K562 (cell line): ENCODE measurements around the gene RAD51D. TPM values are rescaled to one million over a fixed set of nuclear protein-coding genes. Genes with fewer than 3 reads are reported as not detected.

Source experiments
- ARID1B ChIP-seq: fragments of 450-650 bp; IDR thresholded peaks from 2 replicates; pipeline ENCODE4 v1.6.1; 2016; ENCODE audit warnings: antibody characterized with exemption, mild to moderate bottlenecking, inconsistent platforms
- CBX3 ChIP-seq, 2 experiments: IDR thresholded peaks; 1 replicate in 1 of 2; 2 replicates in 1 of 2; pipeline ENCODE4 v1.6.1; 2012; ENCODE audit warnings: inconsistent platforms in 2 of 2, low read length in 2 of 2, borderline replicate concordance in 1 of 2, control low read depth in 1 of 2
- ETV5 ChIP-seq: sonication (generic); formaldehyde crosslinking; IDR thresholded peaks from 2 replicates; pipeline ENCODE4 v1.4.0; 2020; ENCODE audit warnings: low read depth, mild to moderate bottlenecking, missing genetic modification reagents
- EWSR1 ChIP-seq: fragments of 450-650 bp; IDR thresholded peaks from 2 replicates; pipeline ENCODE4 v1.6.1; 2018; ENCODE audit warnings: borderline replicate concordance, mild to moderate bottlenecking, low read depth, moderate library complexity; ENCODE audit not compliant: partially characterized antibody
- HBP1 ChIP-seq: fragments of 450-650 bp; formaldehyde crosslinking; IDR thresholded peaks from 2 replicates; pipeline ENCODE4 v1.4.0; 2022; ENCODE audit warnings: missing genetic modification characterization
- HDAC1 ChIP-seq, 2 experiments: fragments of 450-650 bp; IDR thresholded peaks; 2 replicates each; pipeline ENCODE4 v1.6.1; 2016 to 2017; ENCODE audit warnings: inconsistent platforms in 1 of 2, mild to moderate bottlenecking in 1 of 2, moderate library complexity in 1 of 2
- HEY1 ChIP-seq: fragments of 250-450 bp; sonication (Bioruptor Pico); IDR thresholded peaks from 2 replicates; pipeline ENCODE4 v1.5.0; 2020; ENCODE audit warnings: mild to moderate bottlenecking, moderate library complexity, borderline replicate concordance
- MCM2 ChIP-seq: fragments of 450-650 bp; IDR thresholded peaks from 2 replicates; pipeline ENCODE4 v1.6.1; 2017; ENCODE audit warnings: low read depth, mild to moderate bottlenecking
- MTA3 ChIP-seq: fragments of 450-650 bp; formaldehyde crosslinking; IDR thresholded peaks from 2 replicates; pipeline ENCODE4 v1.6.1; 2017; ENCODE audit warnings: mild to moderate bottlenecking, borderline replicate concordance
- NCOR1 ChIP-seq: fragments of 450-650 bp; IDR thresholded peaks from 2 replicates; pipeline ENCODE4 v1.6.1; 2016; ENCODE audit warnings: mild to moderate bottlenecking, moderate library complexity
- NFXL1 ChIP-seq: fragments of 450-650 bp; formaldehyde crosslinking; IDR thresholded peaks from 2 replicates; pipeline ENCODE4 v1.4.0; 2021; ENCODE audit warnings: mild to moderate bottlenecking
- NR2F6 ChIP-seq: fragments of 450-650 bp; formaldehyde crosslinking; IDR thresholded peaks from 2 replicates; pipeline ENCODE4 v1.4.0; 2020; ENCODE audit warnings: mild to moderate bottlenecking
- PHF8 ChIP-seq: fragments of 200-600 bp; sonication (generic); IDR thresholded peaks from 2 replicates; pipeline ENCODE4 v1.6.1; 2012; ENCODE audit warnings: mixed run types, mild to moderate bottlenecking, inconsistent platforms, low read length, moderate library complexity, borderline replicate concordance
- TAF9B ChIP-seq: fragments of 450-650 bp; IDR thresholded peaks from 2 replicates; pipeline ENCODE4 v1.6.1; 2018; ENCODE audit warnings: mild to moderate bottlenecking; ENCODE audit not compliant: partially characterized antibody
- TCFL5 ChIP-seq: fragments of 250-450 bp; sonication (Bioruptor Pico); conservative IDR thresholded peaks from 2 replicates; pipeline ENCODE4 v1.6.1; 2021; ENCODE audit warnings: mild to moderate bottlenecking, moderate library complexity, matching md5 sums
- XRCC5 ChIP-seq: fragments of 200-400 bp; formaldehyde crosslinking; IDR thresholded peaks from 2 replicates; pipeline ENCODE4 v1.6.1; 2017; ENCODE audit warnings: low read depth, mild to moderate bottlenecking, low read length
- YBX1 ChIP-seq: fragments of 450-650 bp; IDR thresholded peaks from 2 replicates; pipeline ENCODE4 v1.7.1; 2016; ENCODE audit warnings: mild to moderate bottlenecking
- ZBTB8A ChIP-seq: fragments of 450-650 bp; IDR thresholded peaks from 2 replicates; pipeline ENCODE4 v1.6.1; 2018; ENCODE audit warnings: mild to moderate bottlenecking, moderate library complexity; ENCODE audit not compliant: partially characterized antibody
- ZNF124 ChIP-seq: sonication (generic); formaldehyde crosslinking; IDR thresholded peaks from 2 replicates; pipeline ENCODE4 v1.8.1; 2022; ENCODE audit warnings: missing genetic modification reagents
- ZNF347 ChIP-seq: fragments of 450-650 bp; formaldehyde crosslinking; IDR thresholded peaks from 2 replicates; pipeline ENCODE4 v1.4.0; 2020; ENCODE audit warnings: low read depth, mild to moderate bottlenecking, moderate library complexity
- ZNF644 ChIP-seq: fragments of 200-800 bp; sonication (Bioruptor generic); IDR thresholded peaks from 2 replicates; pipeline ENCODE4 v1.6.1; 2016; ENCODE audit warnings: low read depth, missing genetic modification characterization, missing compliant biosample characterization
- polyA plus RNA-seq, 8 experiments: library from polyadenylated mRNA; depleted of rRNA in 4 of 8; stranded (reverse) in 5 of 8; unstranded in 3 of 8; fragments of >200 nt; fragmentation: Nextera tagmentation in 2 of 8; fragmentation: Illumina TruSeq in 1 of 8; extraction: Ambion mirVana in 2 of 8; extraction: Trizol in 1 of 8; gene quantifications; 2 replicates each; pipeline versions ENCODE4 v1.2.1 to v1.2.3, GENCODE V29; 2011 to 2014; ENCODE audit warnings: inconsistent platforms in 1 of 8, missing spikeins in 1 of 8
- total RNA-seq, 7 experiments: library from RNA; depleted of rRNA in 6 of 7; stranded (reverse); fragments of >200 nt in 6 of 7; fragmentation: Illumina TruSeq in 2 of 7; extraction: Trizol in 2 of 7; gene quantifications; 2 replicates each; pipeline versions ENCODE4 v1.2.1 to v1.2.3, GENCODE V29; 2011 to 2021; ENCODE audit warnings: low replicate concordance in 1 of 7
- TF ChIP-seq, protein P1 (sequence below): sonication (generic); formaldehyde crosslinking; IDR thresholded peaks from 2 replicates; pipeline ENCODE4 v1.8.0; 2022; ENCODE audit warnings: mild to moderate bottlenecking, missing genetic modification reagents
- TF ChIP-seq, protein P2 (sequence below): fragments of 250-450 bp; sonication (Bioruptor Pico); IDR thresholded peaks from 2 replicates; pipeline ENCODE4 v1.5.0; 2020; ENCODE audit warnings: mild to moderate bottlenecking, borderline replicate concordance
- TF ChIP-seq, protein P3 (sequence below): sonication (generic); formaldehyde crosslinking; IDR thresholded peaks from 2 replicates; pipeline ENCODE4 v1.8.0; 2022; ENCODE audit warnings: mild to moderate bottlenecking, missing genetic modification reagents
- TF ChIP-seq, protein P4 (sequence below): sonication (generic); IDR thresholded peaks from 2 replicates; pipeline ENCODE4 v1.6.1; 2016

RAD51D gene
- total and polyA plus RNA-seq, 9 of the 15 experiments (the other 6 are each of a cell fraction or from before 2014, with no cell fraction given), result 2.2 to 16.9 (median 8.7) TPM

- TF ChIP-seq HBP1 (CRISPR knock-in tag) (no peak), PHF8 (peak; percentile 10; the same call in 1 of the 2 replicates), ETV5 (CRISPR knock-in tag) (no peak), ZNF124 (no peak), TAF9B (no peak), XRCC5 (peak; percentile 70; the same call in 1 of the 2 replicates), ZBTB8A (no peak), YBX1 (no peak), MCM2 (no peak), NFXL1 (CRISPR knock-in tag) (no peak), HDAC1 (IDR thresholded peaks at IDR 0.05) (0 out of 4 replicates have a peak, but pooled peaks of 1 of the 2 experiments have one; percentile 49), NR2F6 (CRISPR knock-in tag) (no peak), CBX3 (IDR thresholded peaks at IDR 0.05; ENCODE audit: borderline replicate concordance in 1 of 2, low read length in 2 of 2) (no peak), ZNF347 (CRISPR knock-in tag) (no peak), ZNF644 (tag) (no peak), ARID1B (no peak), NCOR1 (no peak), MTA3 (no peak), EWSR1 (no peak), HEY1 (no peak), TCFL5 (CRISPR knock-in tag) (no peak)
- TF ChIP-seq, protein P1, sequence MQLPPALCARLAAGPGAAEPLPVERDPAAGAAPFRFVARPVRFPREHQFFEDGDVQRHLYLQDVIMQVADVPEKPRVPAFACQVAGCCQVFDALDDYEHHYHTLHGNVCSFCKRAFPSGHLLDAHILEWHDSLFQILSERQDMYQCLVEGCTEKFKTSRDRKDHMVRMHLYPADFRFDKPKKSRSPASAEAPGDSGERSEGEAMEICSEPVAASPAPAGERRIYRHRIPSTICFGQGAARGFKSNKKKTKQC (CRISPR knock-in tag), result no peak
- TF ChIP-seq, protein P2, sequence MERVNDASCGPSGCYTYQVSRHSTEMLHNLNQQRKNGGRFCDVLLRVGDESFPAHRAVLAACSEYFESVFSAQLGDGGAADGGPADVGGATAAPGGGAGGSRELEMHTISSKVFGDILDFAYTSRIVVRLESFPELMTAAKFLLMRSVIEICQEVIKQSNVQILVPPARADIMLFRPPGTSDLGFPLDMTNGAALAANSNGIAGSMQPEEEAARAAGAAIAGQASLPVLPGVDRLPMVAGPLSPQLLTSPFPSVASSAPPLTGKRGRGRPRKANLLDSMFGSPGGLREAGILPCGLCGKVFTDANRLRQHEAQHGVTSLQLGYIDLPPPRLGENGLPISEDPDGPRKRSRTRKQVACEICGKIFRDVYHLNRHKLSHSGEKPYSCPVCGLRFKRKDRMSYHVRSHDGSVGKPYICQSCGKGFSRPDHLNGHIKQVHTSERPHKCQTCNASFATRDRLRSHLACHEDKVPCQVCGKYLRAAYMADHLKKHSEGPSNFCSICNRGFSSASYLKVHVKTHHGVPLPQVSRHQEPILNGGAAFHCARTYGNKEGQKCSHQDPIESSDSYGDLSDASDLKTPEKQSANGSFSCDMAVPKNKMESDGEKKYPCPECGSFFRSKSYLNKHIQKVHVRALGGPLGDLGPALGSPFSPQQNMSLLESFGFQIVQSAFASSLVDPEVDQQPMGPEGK (CRISPR knock-in tag), result no peak
- TF ChIP-seq, protein P3, sequence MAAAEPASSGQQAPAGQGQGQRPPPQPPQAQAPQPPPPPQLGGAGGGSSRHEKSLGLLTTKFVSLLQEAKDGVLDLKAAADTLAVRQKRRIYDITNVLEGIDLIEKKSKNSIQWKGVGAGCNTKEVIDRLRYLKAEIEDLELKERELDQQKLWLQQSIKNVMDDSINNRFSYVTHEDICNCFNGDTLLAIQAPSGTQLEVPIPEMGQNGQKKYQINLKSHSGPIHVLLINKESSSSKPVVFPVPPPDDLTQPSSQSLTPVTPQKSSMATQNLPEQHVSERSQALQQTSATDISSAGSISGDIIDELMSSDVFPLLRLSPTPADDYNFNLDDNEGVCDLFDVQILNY (CRISPR knock-in tag), result no peak
- TF ChIP-seq, protein P4, sequence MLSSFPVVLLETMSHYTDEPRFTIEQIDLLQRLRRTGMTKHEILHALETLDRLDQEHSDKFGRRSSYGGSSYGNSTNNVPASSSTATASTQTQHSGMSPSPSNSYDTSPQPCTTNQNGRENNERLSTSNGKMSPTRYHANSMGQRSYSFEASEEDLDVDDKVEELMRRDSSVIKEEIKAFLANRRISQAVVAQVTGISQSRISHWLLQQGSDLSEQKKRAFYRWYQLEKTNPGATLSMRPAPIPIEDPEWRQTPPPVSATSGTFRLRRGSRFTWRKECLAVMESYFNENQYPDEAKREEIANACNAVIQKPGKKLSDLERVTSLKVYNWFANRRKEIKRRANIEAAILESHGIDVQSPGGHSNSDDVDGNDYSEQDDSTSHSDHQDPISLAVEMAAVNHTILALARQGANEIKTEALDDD, result peak; percentile 36; the same call in 1 of the 2 replicates
Observed at GRCh38 chr17:35088356-35088880, 31.2 kb downstream of the RAD51D start (continued).
